HL-60 (cell line): Measurements from ENCODE around the gene INO80.
"Not testable (repeated sequence)": the region's sequence is repeated elsewhere in the genome, so short reads cannot be mapped to it uniquely, and the experiment has no call there.

ENCODE experiments used
- DNase-seq, 2 experiments: peaks; one replicate each; pipeline ENCODE4 v3.0.0-alpha.2; 2010 to 2020; ENCODE audit warnings: low read depth in 1 of 2, low spot score in 1 of 2
- H3K27ac ChIP-seq: fragments of 250-450 bp; sonication (Bioruptor Pico); replicated peaks from 2 replicates; pipeline ENCODE4 v1.5.1; 2020; ENCODE audit warnings: mild to moderate bottlenecking, moderate library complexity
- H3K27me3 ChIP-seq: fragments of 250-450 bp; sonication (Bioruptor Pico); 2 replicates; pipeline ENCODE4 v1.5.1; 2021; ENCODE audit warnings: mild to moderate bottlenecking, moderate library complexity; ENCODE audit not compliant: insufficient read depth, poor library complexity, severe bottlenecking
- H3K4me3 ChIP-seq: replicated peaks from 2 replicates; pipeline ENCODE4 v1.5.1; 2011; ENCODE audit warnings: mild to moderate bottlenecking, control low read depth, low read length; ENCODE audit not compliant: insufficient read depth
- GABPA ChIP-seq: IDR thresholded peaks from 2 replicates; pipeline ENCODE4 v1.6.1; 2012; ENCODE audit warnings: low read depth
- POLR2AphosphoS5 ChIP-seq: IDR thresholded peaks from 2 replicates; pipeline ENCODE4 v1.6.1; 2012; ENCODE audit warnings: low read depth
- SPI1 ChIP-seq: IDR thresholded peaks from 2 replicates; pipeline ENCODE4 v1.6.1; 2012; ENCODE audit warnings: low read depth, mild to moderate bottlenecking, borderline replicate concordance
- TF ChIP-seq, protein P1 (sequence below): IDR thresholded peaks from 2 replicates; pipeline ENCODE4 v1.6.1; 2012; ENCODE audit warnings: low read depth; ENCODE audit not compliant: insufficient replicate concordance
- TF ChIP-seq, protein P2 (sequence below): IDR thresholded peaks from one replicate; pipeline ENCODE4 v1.5.1; 2011; ENCODE audit warnings: low read length, control low read depth, inconsistent platforms; ENCODE audit not compliant: insufficient read depth

Gene INO80

DNA sequence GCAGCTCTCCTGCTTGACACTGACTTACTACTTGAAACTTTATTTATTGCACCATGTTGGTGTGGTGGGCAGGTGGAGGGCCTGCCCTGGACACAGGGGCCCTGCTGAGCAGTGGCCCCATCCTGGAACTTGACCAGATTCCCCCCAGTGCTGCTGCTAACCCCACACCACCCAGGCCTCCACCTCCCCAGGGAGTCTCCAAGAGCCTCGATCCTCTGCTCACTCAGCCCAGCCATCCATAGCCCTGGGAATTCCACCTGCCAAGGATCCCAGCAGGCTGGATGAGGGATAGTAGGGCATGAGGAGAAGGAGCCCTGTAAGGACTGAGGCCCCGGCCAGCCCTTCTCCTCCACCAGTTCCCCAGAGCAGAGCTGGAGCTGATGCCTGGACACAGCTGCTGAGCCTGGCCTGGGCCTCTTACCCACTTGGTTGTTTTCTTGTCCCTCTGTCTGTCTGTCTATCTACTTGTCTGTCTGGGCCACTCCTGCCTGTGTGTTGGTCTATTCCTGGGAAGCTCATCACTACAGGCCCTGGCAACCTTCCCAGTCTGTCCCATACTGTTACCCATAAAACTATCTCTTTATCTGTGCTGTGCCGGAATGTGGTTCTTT is 160.0 kb downstream of the INO80 start:
- TF ChIP-seq SPI1 = no peak
- TF ChIP-seq, protein P1, sequence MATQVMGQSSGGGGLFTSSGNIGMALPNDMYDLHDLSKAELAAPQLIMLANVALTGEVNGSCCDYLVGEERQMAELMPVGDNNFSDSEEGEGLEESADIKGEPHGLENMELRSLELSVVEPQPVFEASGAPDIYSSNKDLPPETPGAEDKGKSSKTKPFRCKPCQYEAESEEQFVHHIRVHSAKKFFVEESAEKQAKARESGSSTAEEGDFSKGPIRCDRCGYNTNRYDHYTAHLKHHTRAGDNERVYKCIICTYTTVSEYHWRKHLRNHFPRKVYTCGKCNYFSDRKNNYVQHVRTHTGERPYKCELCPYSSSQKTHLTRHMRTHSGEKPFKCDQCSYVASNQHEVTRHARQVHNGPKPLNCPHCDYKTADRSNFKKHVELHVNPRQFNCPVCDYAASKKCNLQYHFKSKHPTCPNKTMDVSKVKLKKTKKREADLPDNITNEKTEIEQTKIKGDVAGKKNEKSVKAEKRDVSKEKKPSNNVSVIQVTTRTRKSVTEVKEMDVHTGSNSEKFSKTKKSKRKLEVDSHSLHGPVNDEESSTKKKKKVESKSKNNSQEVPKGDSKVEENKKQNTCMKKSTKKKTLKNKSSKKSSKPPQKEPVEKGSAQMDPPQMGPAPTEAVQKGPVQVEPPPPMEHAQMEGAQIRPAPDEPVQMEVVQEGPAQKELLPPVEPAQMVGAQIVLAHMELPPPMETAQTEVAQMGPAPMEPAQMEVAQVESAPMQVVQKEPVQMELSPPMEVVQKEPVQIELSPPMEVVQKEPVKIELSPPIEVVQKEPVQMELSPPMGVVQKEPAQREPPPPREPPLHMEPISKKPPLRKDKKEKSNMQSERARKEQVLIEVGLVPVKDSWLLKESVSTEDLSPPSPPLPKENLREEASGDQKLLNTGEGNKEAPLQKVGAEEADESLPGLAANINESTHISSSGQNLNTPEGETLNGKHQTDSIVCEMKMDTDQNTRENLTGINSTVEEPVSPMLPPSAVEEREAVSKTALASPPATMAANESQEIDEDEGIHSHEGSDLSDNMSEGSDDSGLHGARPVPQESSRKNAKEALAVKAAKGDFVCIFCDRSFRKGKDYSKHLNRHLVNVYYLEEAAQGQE = no peak
- no peak for TF ChIP-seq GABPA
- no peak for TF ChIP-seq POLR2AphosphoS5
- TF ChIP-seq, protein P2, sequence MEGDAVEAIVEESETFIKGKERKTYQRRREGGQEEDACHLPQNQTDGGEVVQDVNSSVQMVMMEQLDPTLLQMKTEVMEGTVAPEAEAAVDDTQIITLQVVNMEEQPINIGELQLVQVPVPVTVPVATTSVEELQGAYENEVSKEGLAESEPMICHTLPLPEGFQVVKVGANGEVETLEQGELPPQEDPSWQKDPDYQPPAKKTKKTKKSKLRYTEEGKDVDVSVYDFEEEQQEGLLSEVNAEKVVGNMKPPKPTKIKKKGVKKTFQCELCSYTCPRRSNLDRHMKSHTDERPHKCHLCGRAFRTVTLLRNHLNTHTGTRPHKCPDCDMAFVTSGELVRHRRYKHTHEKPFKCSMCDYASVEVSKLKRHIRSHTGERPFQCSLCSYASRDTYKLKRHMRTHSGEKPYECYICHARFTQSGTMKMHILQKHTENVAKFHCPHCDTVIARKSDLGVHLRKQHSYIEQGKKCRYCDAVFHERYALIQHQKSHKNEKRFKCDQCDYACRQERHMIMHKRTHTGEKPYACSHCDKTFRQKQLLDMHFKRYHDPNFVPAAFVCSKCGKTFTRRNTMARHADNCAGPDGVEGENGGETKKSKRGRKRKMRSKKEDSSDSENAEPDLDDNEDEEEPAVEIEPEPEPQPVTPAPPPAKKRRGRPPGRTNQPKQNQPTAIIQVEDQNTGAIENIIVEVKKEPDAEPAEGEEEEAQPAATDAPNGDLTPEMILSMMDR = no peak
- H3K27ac ChIP-seq = no peak overlapping the region
- no peaks in the 10 kb centered on the region for H3K27me3 ChIP-seq
- DNase-seq = no peak
- no peak overlapping the region for H3K4me3 ChIP-seq

DNA sequence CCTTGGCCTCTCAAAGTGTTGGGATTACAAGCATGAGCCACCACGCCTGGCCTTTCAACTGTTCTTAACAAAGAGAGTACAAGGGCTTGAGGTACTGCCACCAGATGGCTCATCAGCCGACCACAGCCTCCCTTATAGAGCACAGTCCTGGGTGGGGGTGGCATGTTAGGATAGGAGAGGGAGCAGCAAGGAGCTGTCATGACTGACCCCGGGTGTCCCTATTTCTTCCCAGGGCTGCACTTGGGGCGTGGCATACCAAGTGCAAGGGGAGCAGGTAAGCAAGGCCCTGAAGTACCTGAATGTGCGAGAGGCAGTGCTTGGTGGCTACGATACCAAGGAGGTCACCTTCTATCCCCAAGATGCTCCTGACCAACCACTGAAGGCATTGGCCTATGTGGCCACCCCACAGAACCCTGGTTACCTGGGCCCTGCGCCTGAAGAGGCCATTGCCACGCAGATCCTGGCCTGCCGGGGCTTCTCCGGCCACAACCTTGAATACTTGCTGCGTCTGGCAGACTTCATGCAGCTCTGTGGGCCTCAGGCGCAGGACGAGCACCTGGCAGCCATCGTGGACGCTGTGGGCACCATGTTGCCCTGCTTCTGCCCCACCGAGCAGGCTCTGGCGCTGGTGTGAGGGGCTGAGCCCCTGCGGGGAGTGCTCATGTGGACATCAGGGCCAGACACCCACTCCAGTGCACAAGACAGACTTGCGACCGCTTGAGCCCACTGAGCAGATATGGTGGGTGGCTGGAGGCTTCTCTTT is 160.8 kb downstream of the INO80 start:
- Histone ChIP-seq H3K4me3 (no peak overlapping the region), H3K27ac (no peak overlapping the region), H3K27me3 (no peaks in the 10 kb centered on the region)
- DNase-seq = no peak
- TF ChIP-seq, protein P2 = no peak

DNA sequence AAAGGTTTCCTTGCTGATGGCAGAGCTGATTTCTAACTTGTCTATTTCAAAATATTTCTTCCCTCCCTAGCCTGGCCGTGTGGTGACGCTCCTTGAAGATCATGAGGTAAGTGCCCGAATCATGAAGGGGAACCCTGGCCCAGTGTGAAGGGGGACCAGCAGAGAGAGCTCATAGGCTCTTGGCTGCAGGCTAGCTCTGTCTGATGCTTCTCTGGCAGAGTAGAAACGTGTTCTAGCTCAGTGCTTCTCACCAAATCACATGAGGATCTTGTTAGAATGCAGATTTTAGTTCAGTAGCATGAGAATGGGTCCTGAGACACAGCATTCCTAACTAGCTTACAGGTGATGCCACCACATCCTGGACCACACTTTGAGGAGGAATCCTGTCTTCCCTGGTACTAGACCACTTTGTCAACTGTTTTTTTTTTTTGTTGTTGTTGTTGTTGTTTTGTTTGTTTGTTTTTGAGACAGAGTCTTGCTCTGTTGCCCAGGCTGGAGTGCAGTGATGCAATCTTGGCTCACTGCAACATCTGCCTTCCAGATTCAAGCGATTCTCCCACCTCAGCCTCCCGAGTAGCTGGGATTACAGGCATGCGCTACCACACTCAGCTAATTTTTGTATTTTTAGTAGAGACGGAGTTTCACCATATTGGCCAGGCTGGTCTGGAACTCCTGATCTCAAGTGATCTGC is 161.8 kb downstream of the INO80 start:
- not testable (repeated sequence) for H3K27ac ChIP-seq, H3K4me3 ChIP-seq

DNA sequence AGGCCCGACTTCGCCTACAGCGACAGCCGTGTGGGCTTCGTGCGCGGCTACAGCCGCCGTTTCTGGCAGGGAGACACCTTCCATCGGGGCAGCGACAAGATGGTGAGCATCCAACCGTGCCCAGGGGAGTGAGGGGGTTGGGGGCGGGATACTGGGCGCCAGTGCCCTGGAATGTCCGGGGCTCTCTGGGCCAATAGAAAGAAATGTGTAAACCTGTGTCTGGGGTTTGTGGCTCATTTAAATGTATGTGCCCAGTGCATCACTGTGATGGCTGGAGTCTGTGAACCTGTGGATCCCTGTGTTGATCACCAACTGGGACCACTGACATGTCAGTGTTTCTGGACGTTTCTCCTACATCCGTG is 162.4 kb downstream of the INO80 start:
- Histone ChIP-seq H3K27ac (peak overlapping the region; percentile 66), H3K27me3 (no peaks in the 10 kb centered on the region), H3K4me3 (peak overlapping the region; percentile 77)
- DNase-seq = no peak
- TF ChIP-seq POLR2AphosphoS5 (no peak), GABPA (no peak), SPI1 (no peak)
- TF ChIP-seq, protein P1 = no peak
- TF ChIP-seq, protein P2 = no peak

More for the DNA sequence above, 161.8 kb downstream of the INO80 start:
- H3K27me3 ChIP-seq, DNase-seq: not testable (repeated sequence)
